Cortex of kidney (tissue), 1 donor: ENCODE results near the gene RABL3.
"Not testable (repeated sequence)": the region's sequence is repeated elsewhere in the genome, so short reads cannot be mapped to it uniquely, and the experiment has no call there.

Experiments
- DNase-seq: peaks from one replicate; lab custom pipeline; 2025; lab: John Stamatoyannopoulos, UW

RABL3 gene

GRCh38 chr3:120642368-120642948, 99.9 kb downstream of the RABL3 start:
- DNase-seq = no peak

GRCh38 chr3:120641696-120642246, 100.5 kb downstream of the RABL3 start:
- DNase-seq = no peak

GRCh38 chr3:120640231-120640630, 102.1 kb downstream of the RABL3 start:
- DNase-seq = no peak

- not testable (repeated sequence) for DNase-seq
Measured at GRCh38 chr3:120638820-120639219, 103.5 kb downstream of the RABL3 start.

GRCh38 chr3:120637851-120638559, 104.3 kb downstream of the RABL3 start:
- DNase-seq = no peak

- no peak for DNase-seq
Measured at GRCh38 chr3:120636795-120637401, 105.4 kb downstream of the RABL3 start.
